GM12878 (cell line): ENCODE measurements around the gene JAKMIP1. TPM values are rescaled to one million over a fixed set of nuclear protein-coding genes. Genes with fewer than 3 reads are reported as not detected.

Experiments used
- ATAC-seq: fragments of 200-7000 bp; cut with Tn5 transposase; 3 replicates; pipeline ENCODE4 v1.9.1; 2020; ENCODE audit warnings: mild to moderate bottlenecking, moderate library complexity
- BruUV-seq: library from RNA; stranded (reverse); fragments of 400-500 nt; replicated peaks from 2 replicates; lab custom pipeline; 2021; lab: Mats Ljungman, UMichigan
- CTCF ChIA-PET: fragments of 300-600 bp; sonication (Branson Sonifier 250); formaldehyde crosslinking; extraction: SDS; loops from one replicate; lab custom pipeline; 2021; ENCODE audit warnings: inconsistent platforms; lab: Yijun Ruan, JAX
- POLR2A ChIA-PET: fragments of 350-600 bp; formaldehyde crosslinking; extraction: SDS; loops from one replicate; lab custom pipeline; 2021; ENCODE audit warnings: inconsistent platforms; lab: Charles Lee
- RAD21 ChIA-PET: fragments of 300-600 bp; sonication (Branson Sonifier 250); formaldehyde crosslinking; loops from one replicate; lab custom pipeline; 2023; ENCODE audit warnings: antibody characterized with exemption; ENCODE audit not compliant: unreplicated experiment; lab: Charles Lee
- SMC1A ChIA-PET: fragments of 300-600 bp; sonication (Branson Sonifier 250); formaldehyde crosslinking; loops from one replicate; lab custom pipeline; 2023; ENCODE audit not compliant: unreplicated experiment, uncharacterized antibody; lab: Charles Lee
- DNase-seq: peaks from one replicate; pipeline ENCODE4 v3.0.0-alpha.2; 2011; ENCODE audit warnings: low read depth, low spot score
- FAIRE-seq: peaks from 3 replicates; lab custom pipeline; 2011; peaks lifted over from hg19 to GRCh38; lab: Jason Lieb, UNC
- H2AFZ ChIP-seq: 2 replicates; pipeline ENCODE4 v1.6.0; 2011; ENCODE audit warnings: low read depth, low read length, control low read depth; ENCODE audit not compliant: control insufficient read depth
- H3K27ac ChIP-seq: 2 replicates; pipeline ENCODE4 v1.5.1; 2011; ENCODE audit warnings: control low read depth; ENCODE audit not compliant: control insufficient read depth, insufficient read depth
- H3K27me3 ChIP-seq, 2 experiments: replicated peaks in 1 of 2; 2 replicates each; pipeline versions ENCODE4 v1.6.0 to v1.6.1; 2011; ENCODE audit warnings: low read length in 1 of 2; ENCODE audit not compliant: control insufficient read depth in 2 of 2, insufficient read depth in 2 of 2
- H3K36me3 ChIP-seq, 2 experiments: 2 replicates each; pipeline ENCODE4 v1.5.1; 2011; ENCODE audit warnings: low read length in 1 of 2; ENCODE audit not compliant: control insufficient read depth in 2 of 2, insufficient read depth in 2 of 2
- H3K4me1 ChIP-seq: 2 replicates; pipeline ENCODE4 v1.6.1; 2011; ENCODE audit warnings: mild to moderate bottlenecking, low read length, moderate library complexity, mixed read lengths; ENCODE audit not compliant: control insufficient read depth, insufficient read depth
- H3K4me2 ChIP-seq: 2 replicates; pipeline ENCODE4 v1.6.0; 2011; ENCODE audit warnings: control low read depth; ENCODE audit not compliant: control insufficient read depth, insufficient read depth
- H3K4me3 ChIP-seq: fragments of 200-600 bp; sonication (generic); 2 replicates; pipeline ENCODE4 v1.5.1; 2016
- H3K79me2 ChIP-seq: 2 replicates; pipeline ENCODE4 v1.6.0; 2011; ENCODE audit warnings: low read length; ENCODE audit not compliant: control insufficient read depth, insufficient read depth
- H3K9ac ChIP-seq: 2 replicates; pipeline ENCODE4 v1.8.0; 2011; ENCODE audit warnings: low read length, control low read depth, mixed read lengths; ENCODE audit not compliant: control insufficient read depth, insufficient read depth
- H3K9me3 ChIP-seq: replicated peaks from 3 replicates; pipeline ENCODE4 v1.5.1; 2011; ENCODE audit warnings: mild to moderate bottlenecking, low read length; ENCODE audit not compliant: control insufficient read depth, insufficient read depth
- H4K20me1 ChIP-seq: 2 replicates; pipeline ENCODE4 v1.6.0; 2011; ENCODE audit not compliant: control insufficient read depth, insufficient read depth
- BCL11A ChIP-seq: IDR thresholded peaks from 2 replicates; pipeline ENCODE4 v1.6.1; 2011; ENCODE audit warnings: low read depth, low read length
- BRCA1 ChIP-seq: IDR thresholded peaks from 2 replicates; pipeline ENCODE4 v1.6.1; 2011; ENCODE audit warnings: low read depth, low read length, improper control_type of control experiment
- CREB1 ChIP-seq: IDR thresholded peaks from 2 replicates; pipeline ENCODE4 v1.6.1; 2012; ENCODE audit warnings: low read depth, mild to moderate bottlenecking, inconsistent platforms
- DPF2 ChIP-seq: fragments of 450-650 bp; IDR thresholded peaks from 2 replicates; pipeline ENCODE4 v1.6.1; 2017; ENCODE audit warnings: mild to moderate bottlenecking
- HCFC1 ChIP-seq: fragments of 150-350 bp; IDR thresholded peaks from 2 replicates; pipeline ENCODE4 v1.6.1; 2014; ENCODE audit warnings: low read length
- HDGF ChIP-seq: fragments of 450-650 bp; IDR thresholded peaks from 2 replicates; pipeline ENCODE4 v1.6.1; 2016; ENCODE audit warnings: antibody characterized with exemption
- NR2F1 ChIP-seq: fragments of 450-650 bp; conservative IDR thresholded peaks from 2 replicates; pipeline ENCODE4 v1.6.1; 2017; ENCODE audit warnings: mild to moderate bottlenecking
- NRF1 ChIP-seq: conservative IDR thresholded peaks from 2 replicates; pipeline ENCODE4 v1.6.1; 2011; ENCODE audit warnings: mild to moderate bottlenecking, low read depth, low read length, improper control_type of control experiment
- RAD21 ChIP-seq: IDR thresholded peaks from 2 replicates; pipeline ENCODE4 v1.6.1; 2011; ENCODE audit warnings: mild to moderate bottlenecking, low read depth, low read length, moderate library complexity; ENCODE audit not compliant: insufficient read depth
- RUNX3 ChIP-seq: IDR thresholded peaks from 2 replicates; pipeline ENCODE4 v1.6.1; 2012; ENCODE audit warnings: low read length, inconsistent platforms
- SKIL ChIP-seq: fragments of 450-650 bp; IDR thresholded peaks from 2 replicates; pipeline ENCODE4 v1.6.1; 2017; ENCODE audit warnings: mild to moderate bottlenecking, low read depth, inconsistent platforms; ENCODE audit not compliant: poor library complexity, severe bottlenecking
- SMAD5 ChIP-seq: IDR thresholded peaks from 2 replicates; pipeline ENCODE4 v1.6.1; 2016; ENCODE audit warnings: antibody characterized with exemption, low read depth
- SMC3 ChIP-seq: IDR thresholded peaks from 2 replicates; pipeline ENCODE4 v1.6.1; 2011; ENCODE audit warnings: low read length, improper control_type of control experiment, borderline replicate concordance
- STAT3 ChIP-seq: IDR thresholded peaks from 2 replicates; pipeline ENCODE4 v1.6.1; 2011; ENCODE audit warnings: low read depth, low read length, improper control_type of control experiment
- YY1 ChIP-seq: IDR thresholded peaks from 2 replicates; pipeline ENCODE4 v1.6.1; 2011; ENCODE audit warnings: low read depth, mild to moderate bottlenecking, low read length
- ZBTB40 ChIP-seq: fragments of 450-650 bp; IDR thresholded peaks from 2 replicates; pipeline ENCODE4 v1.6.1; 2016; ENCODE audit warnings: mild to moderate bottlenecking, moderate library complexity, borderline replicate concordance
- ZNF207 ChIP-seq: fragments of 450-650 bp; IDR thresholded peaks from 2 replicates; pipeline ENCODE4 v1.6.1; 2014; ENCODE audit warnings: antibody characterized with exemption, mild to moderate bottlenecking, borderline replicate concordance
- ZNF384 ChIP-seq: IDR thresholded peaks from 2 replicates; pipeline ENCODE4 v1.6.1; 2012; ENCODE audit warnings: low read depth, mild to moderate bottlenecking, low read length, improper control_type of control experiment, borderline replicate concordance
- WGBS: methylation state at CpG from one replicate; pipeline ENCODE4 v1.1.6; 2016; ENCODE audit warnings: low lambda C conversion rate; ENCODE audit not compliant: insufficient replicate concordance, insufficient coverage; ENCODE audit errors: missing lambda C conversion rate; 5-methylcytosine and 5-hydroxymethylcytosine counted together
- in situ Hi-C: fragments of 300-500 bp; cut with MboI; formaldehyde crosslinking; loops from 9 replicates; pipeline ENCODE4 v1.14.3; 2018; ENCODE audit warnings: mixed read lengths
- intact Hi-C: fragments of 100-400 bp; cut with micrococcal nuclease; formaldehyde crosslinking; loops from one replicate; pipeline ENCODE4 v1.14.2; 2022; ENCODE audit not compliant: unreplicated experiment
- polyA plus RNA-seq, 11 experiments: library from polyadenylated mRNA; depleted of rRNA in 4 of 11; unstranded in 6 of 11; stranded (reverse) in 5 of 11; fragments of >200 nt; fragmentation: Nextera tagmentation in 4 of 11; fragmentation: Illumina TruSeq in 1 of 11; extraction: Ambion mirVana in 4 of 11; extraction: Trizol in 1 of 11; gene quantifications; 1 replicate in 1 of 11; 2 replicates in 10 of 11; pipeline versions ENCODE4 v1.2.1 to v1.2.3, GENCODE V29; 2011 to 2016; ENCODE audit warnings: inconsistent platforms in 2 of 11, missing spikeins in 2 of 11, low read depth in 1 of 11
- total RNA-seq, 4 experiments: library from RNA; depleted of rRNA in 3 of 4; stranded (reverse); fragments of >200 nt in 3 of 4; fragmentation: Illumina TruSeq in 1 of 4; extraction: Trizol in 1 of 4; gene quantifications; 2 replicates each; pipeline versions ENCODE4 v1.2.1 to v1.2.3, GENCODE V29; 2013 to 2021

The JAKMIP1 gene
- total and polyA plus RNA-seq, 10 of the 15 experiments (the other 5 are each of a cell fraction or from before 2014, with no cell fraction given), result 0.52 to 16.7 (median 12.3) TPM

GRCh38 chr4:6121276-6121850 lies 79.0 kb downstream of the JAKMIP1 start:
- BruUV-seq, result no TSS peak
- in situ Hi-C loops, result no loop called here

More at GRCh38 chr4:6121276-6121850, 79.0 kb downstream of the JAKMIP1 start:
- H3K79me2 ChIP-seq, result no peaks in the 10 kb centered on the region
- no peak overlapping the region for H3K9ac ChIP-seq
- 85% methylated on average over 18 of the region's 18 CpGs for WGBS
- H3K27me3 ChIP-seq, result no peaks in the 10 kb centered on the region
- H2AFZ ChIP-seq, result no peak overlapping the region
- intact Hi-C loops, result no loop called here
- no peak for ATAC-seq
- CTCF ChIA-PET, result interaction anchor here (1.4 kb wide), 1 partner anchor 130 kb away, joined by 3 read pairs; no protein-coding TSS in a partner anchor
- H3K4me1 ChIP-seq, result no peaks in the 10 kb centered on the region
- RAD21 ChIA-PET, result no interaction called here
- SMC1A ChIA-PET, result interaction anchor here (1.0 kb wide), 1 partner anchor 80 kb away, joined by 3 read pairs; no protein-coding TSS in a partner anchor
- TF ChIP-seq RAD21 (no peak), SMAD5 (no peak), BRCA1 (no peak), STAT3 (no peak), BCL11A (no peak), HDGF (no peak), DPF2 (no peak), CREB1 (no peak), NRF1 (no peak), YY1 (no peak), RUNX3 (no peak), SMC3 (no peak), ZNF207 (no peak), NR2F1 (no peak), ZNF384 (no peak), HCFC1 (no peak), SKIL (no peak), ZBTB40 (no peak)
- FAIRE-seq, result no peak
- no peaks in the 10 kb centered on the region for H3K36me3 ChIP-seq
- H3K4me2 ChIP-seq, result no peak overlapping the region
- no peak overlapping the region for H3K4me3 ChIP-seq
- no peak for DNase-seq
- POLR2A ChIA-PET, result interaction anchor here (0.8 kb wide), 1 partner anchor 10 kb away, joined by 3 read pairs; no protein-coding TSS in a partner anchor
- no peaks in the 10 kb centered on the region for H4K20me1 ChIP-seq
- H3K27ac ChIP-seq, result no peak overlapping the region
- H3K9me3 ChIP-seq, result no peaks in the 10 kb centered on the region
